Neural cell (in vitro differentiated cells): ENCODE measurements around the gene UTP18. TPM values are rescaled to one million over a fixed set of nuclear protein-coding genes. Genes with fewer than 3 reads are reported as not detected.
"Not testable (repeated sequence)": the region's sequence is repeated elsewhere in the genome, so short reads cannot be mapped to it uniquely, and the experiment has no call there.

Source experiments
- H2AFZ ChIP-seq: fragments of 200-600, 300-800 bp; sonication (generic), shearing (Covaris generic); 2 replicates; pipeline ENCODE4 v1.6.0; 2014; ENCODE audit warnings: low read depth, mild to moderate bottlenecking, antibody characterized with exemption, low read length, moderate library complexity
- H3F3A ChIP-seq: fragments of 200-600 bp; shearing (Covaris generic); 2 replicates; pipeline ENCODE4 v1.6.1; 2016; ENCODE audit warnings: mild to moderate bottlenecking, moderate library complexity, mixed read lengths, antibody characterized with exemption, low read length; ENCODE audit not compliant: insufficient read depth, poor library complexity, severe bottlenecking
- H3K27ac ChIP-seq: fragments of 200-600, 300-800 bp; sonication (generic), shearing (Covaris generic); 2 replicates; pipeline ENCODE4 v1.5.1; 2014; ENCODE audit warnings: mild to moderate bottlenecking, low read length, moderate library complexity
- H3K27me3 ChIP-seq: fragments of 300-800, 200-600 bp; sonication (generic), shearing (Covaris generic); 2 replicates; pipeline ENCODE4 v1.6.0; 2014; ENCODE audit warnings: mild to moderate bottlenecking, low read depth, low read length, moderate library complexity; ENCODE audit not compliant: insufficient read depth
- H3K36me3 ChIP-seq: fragments of 300-800, 200-600 bp; sonication (generic), shearing (Covaris generic); 2 replicates; pipeline ENCODE4 v1.5.1; 2014; ENCODE audit warnings: mild to moderate bottlenecking, antibody characterized with exemption, low read length, moderate library complexity; ENCODE audit not compliant: insufficient read depth
- H3K4me2 ChIP-seq: fragments of 300-800, 200-600 bp; sonication (generic), shearing (Covaris generic); 2 replicates; pipeline ENCODE4 v1.6.0; 2014; ENCODE audit warnings: mild to moderate bottlenecking, low read length
- H3K4me3 ChIP-seq: fragments of 300-800, 200-600 bp; sonication (generic), shearing (Covaris generic); 2 replicates; pipeline ENCODE4 v1.5.1; 2014; ENCODE audit warnings: mild to moderate bottlenecking, low read length, moderate library complexity
- H3K79me2 ChIP-seq: fragments of 200-600 bp; shearing (Covaris generic); replicated peaks from 2 replicates; pipeline ENCODE4 v1.6.0; 2014; ENCODE audit warnings: mild to moderate bottlenecking, low read length, moderate library complexity; ENCODE audit not compliant: insufficient read depth
- H3K9ac ChIP-seq: fragments of 300-800, 200-600 bp; sonication (generic), shearing (Covaris generic); 2 replicates; pipeline ENCODE4 v1.6.1; 2016; ENCODE audit warnings: mild to moderate bottlenecking, low read length, mixed read lengths
- H3K9me2 ChIP-seq: fragments of 200-600 bp; shearing (Covaris generic); 2 replicates; pipeline ENCODE4 v1.6.1; 2016; ENCODE audit warnings: mild to moderate bottlenecking, low read length, mixed read lengths; ENCODE audit not compliant: insufficient read depth
- H3K9me3 ChIP-seq: fragments of 200-600, 300-800 bp; sonication (generic), shearing (Covaris generic); 2 replicates; pipeline ENCODE4 v1.6.1; 2016; ENCODE audit warnings: mild to moderate bottlenecking, mixed run types, low read length, moderate library complexity, mixed read lengths
- H4K20me1 ChIP-seq: fragments of 200-600 bp; shearing (Covaris generic); 2 replicates; pipeline ENCODE4 v1.6.1; 2016; ENCODE audit warnings: mild to moderate bottlenecking, mixed run types; ENCODE audit not compliant: insufficient read depth
- EP300 ChIP-seq: fragments of 450-650 bp; conservative IDR thresholded peaks from 2 replicates; pipeline ENCODE4 v1.6.1; 2014; ENCODE audit warnings: antibody characterized with exemption, mild to moderate bottlenecking, moderate library complexity; ENCODE audit not compliant: poor library complexity, severe bottlenecking
- EZH2 ChIP-seq: fragments of 200-600, 300-800 bp; shearing (Covaris generic), sonication (generic); IDR thresholded peaks from 2 replicates; pipeline ENCODE4 v1.6.1; 2014; ENCODE audit warnings: antibody characterized with exemption, low read length, borderline replicate concordance, mild to moderate bottlenecking; ENCODE audit not compliant: insufficient read depth, poor library complexity, severe bottlenecking
- MXI1 ChIP-seq: fragments of 450-650 bp; conservative IDR thresholded peaks from 2 replicates; pipeline ENCODE4 v1.6.1; 2014; ENCODE audit warnings: antibody characterized with exemption, mild to moderate bottlenecking; ENCODE audit not compliant: poor library complexity, severe bottlenecking
- POLR2AphosphoS5 ChIP-seq: IDR thresholded peaks from 2 replicates; pipeline ENCODE4 v1.6.1; 2012
- RAD21 ChIP-seq: fragments of 450-650 bp; conservative IDR thresholded peaks from 2 replicates; pipeline ENCODE4 v1.6.1; 2014; ENCODE audit warnings: antibody characterized with exemption, mild to moderate bottlenecking, moderate library complexity
- SMC3 ChIP-seq: fragments of 450-650 bp; conservative IDR thresholded peaks from 2 replicates; pipeline ENCODE4 v1.6.1; 2014; ENCODE audit warnings: antibody characterized with exemption, mild to moderate bottlenecking, moderate library complexity; ENCODE audit not compliant: poor library complexity
- TAF1 ChIP-seq: IDR thresholded peaks from 2 replicates; pipeline ENCODE4 v1.6.1; 2012; ENCODE audit warnings: low read depth
- polyA plus RNA-seq: library from polyadenylated mRNA; depleted of rRNA; stranded (reverse); fragments of >200 nt; gene quantifications from 2 replicates; pipeline ENCODE4 v1.2.3, GENCODE V29; 2014
- TF ChIP-seq, protein P1 (sequence below): fragments of 450-650 bp; IDR thresholded peaks from 2 replicates; pipeline ENCODE4 v1.5.1; 2014; ENCODE audit warnings: antibody characterized with exemption, mild to moderate bottlenecking, moderate library complexity; ENCODE audit not compliant: poor library complexity, severe bottlenecking
- TF ChIP-seq, protein P2 (sequence below): IDR thresholded peaks from 2 replicates; pipeline ENCODE4 v1.6.1; 2012; ENCODE audit warnings: borderline replicate concordance

Gene UTP18
- polyA plus RNA-seq, 1 donor from 2014 or later: 52.1 TPM

DNA sequence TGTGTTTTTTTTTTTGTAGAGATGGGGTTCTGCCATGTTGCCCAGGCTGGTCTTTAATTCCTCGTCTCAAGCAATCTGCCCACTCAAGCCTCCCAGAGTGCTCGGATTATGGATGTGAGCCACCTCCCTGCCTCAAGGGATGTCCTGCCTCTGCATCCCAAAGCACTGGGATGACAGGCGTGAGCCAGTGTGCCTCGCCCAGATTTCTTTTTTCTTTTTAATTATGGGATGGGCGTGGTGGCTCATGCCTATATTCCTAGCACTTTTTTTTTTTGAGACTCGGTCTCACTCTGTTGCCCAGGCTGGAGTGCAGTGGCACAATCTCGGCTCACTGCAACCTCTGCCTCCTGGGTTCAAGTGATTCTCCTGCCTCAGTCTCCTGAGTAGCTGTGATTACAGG, 34.8 kb upstream of the UTP18 start:
- not testable (repeated sequence) for H3K27ac ChIP-seq, H2AFZ ChIP-seq, H3K9me2 ChIP-seq, H3K9ac ChIP-seq, H3K79me2 ChIP-seq, H3K27me3 ChIP-seq, H3K4me2 ChIP-seq, H3F3A ChIP-seq, H3K4me3 ChIP-seq, H3K9me3 ChIP-seq, H3K36me3 ChIP-seq, H4K20me1 ChIP-seq

DNA sequence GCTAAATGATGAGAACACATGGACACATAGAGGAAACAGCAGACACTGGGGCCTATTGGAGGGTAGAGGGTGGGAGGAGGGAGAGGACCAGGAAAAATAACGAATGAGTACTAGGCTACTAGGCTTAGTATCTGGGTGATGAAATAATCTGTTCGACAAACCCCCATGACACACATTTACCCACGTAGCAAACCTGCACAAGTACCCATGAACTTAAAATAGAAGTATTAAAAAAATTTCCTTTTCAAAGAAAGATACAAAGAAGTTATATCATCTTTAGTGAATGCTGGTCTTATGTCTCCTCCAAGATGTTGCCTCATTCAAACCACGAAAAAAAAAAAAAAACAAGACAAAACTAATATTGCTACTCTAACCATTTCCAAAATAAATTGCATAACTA, 32.2 kb upstream of the UTP18 start:
- no peak overlapping the region for H3K4me3 ChIP-seq
- H3K79me2 ChIP-seq: peaks cover 29% of the 10 kb centered on the region
- no peaks in the 10 kb centered on the region for H3K9me2 ChIP-seq

DNA sequence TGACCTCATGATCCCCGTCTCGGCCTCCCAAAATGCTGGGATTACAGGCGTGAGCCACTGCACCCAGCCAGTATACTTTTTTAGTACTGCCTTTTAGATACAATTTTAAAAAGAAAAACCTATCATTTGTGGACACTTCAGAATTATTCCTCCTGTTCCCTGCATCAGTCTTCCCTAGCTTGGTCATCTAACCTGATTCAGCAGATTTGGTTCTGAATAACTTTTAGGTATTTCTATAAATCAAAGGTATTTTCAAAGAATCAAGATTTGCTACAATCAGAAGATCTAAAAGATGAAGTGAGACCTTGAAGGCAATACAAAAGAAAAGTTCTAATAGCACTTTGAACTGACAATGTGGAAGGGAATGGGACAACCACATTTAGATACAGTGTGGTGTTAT, 30.5 kb upstream of the UTP18 start:
- no peaks in the 10 kb centered on the region for H3F3A ChIP-seq
- no peak overlapping the region for H3K9ac ChIP-seq
- no peak overlapping the region for H2AFZ ChIP-seq
- H3K4me3 ChIP-seq: no peak overlapping the region
- no peak overlapping the region for H3K27ac ChIP-seq
- no peaks in the 10 kb centered on the region for H4K20me1 ChIP-seq
- peaks cover 40% of the 10 kb centered on the region for H3K79me2 ChIP-seq
- no peak overlapping the region for H3K4me2 ChIP-seq
- H3K27me3 ChIP-seq: no peaks in the 10 kb centered on the region
- no peaks in the 10 kb centered on the region for H3K9me2 ChIP-seq
- no peaks in the 10 kb centered on the region for H3K36me3 ChIP-seq
- H3K9me3 ChIP-seq: no peaks in the 10 kb centered on the region
- TF ChIP-seq, protein P1, sequence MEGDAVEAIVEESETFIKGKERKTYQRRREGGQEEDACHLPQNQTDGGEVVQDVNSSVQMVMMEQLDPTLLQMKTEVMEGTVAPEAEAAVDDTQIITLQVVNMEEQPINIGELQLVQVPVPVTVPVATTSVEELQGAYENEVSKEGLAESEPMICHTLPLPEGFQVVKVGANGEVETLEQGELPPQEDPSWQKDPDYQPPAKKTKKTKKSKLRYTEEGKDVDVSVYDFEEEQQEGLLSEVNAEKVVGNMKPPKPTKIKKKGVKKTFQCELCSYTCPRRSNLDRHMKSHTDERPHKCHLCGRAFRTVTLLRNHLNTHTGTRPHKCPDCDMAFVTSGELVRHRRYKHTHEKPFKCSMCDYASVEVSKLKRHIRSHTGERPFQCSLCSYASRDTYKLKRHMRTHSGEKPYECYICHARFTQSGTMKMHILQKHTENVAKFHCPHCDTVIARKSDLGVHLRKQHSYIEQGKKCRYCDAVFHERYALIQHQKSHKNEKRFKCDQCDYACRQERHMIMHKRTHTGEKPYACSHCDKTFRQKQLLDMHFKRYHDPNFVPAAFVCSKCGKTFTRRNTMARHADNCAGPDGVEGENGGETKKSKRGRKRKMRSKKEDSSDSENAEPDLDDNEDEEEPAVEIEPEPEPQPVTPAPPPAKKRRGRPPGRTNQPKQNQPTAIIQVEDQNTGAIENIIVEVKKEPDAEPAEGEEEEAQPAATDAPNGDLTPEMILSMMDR: no peak
- TF ChIP-seq TAF1 (no peak), POLR2AphosphoS5 (no peak), EZH2 (no peak), EP300 (no peak), SMC3 (no peak)

More for the DNA sequence above, 32.2 kb upstream of the UTP18 start:
- no peaks in the 10 kb centered on the region for H3F3A ChIP-seq
- H3K27ac ChIP-seq: no peak overlapping the region
- H3K9ac ChIP-seq: no peak overlapping the region
- H3K36me3 ChIP-seq: no peaks in the 10 kb centered on the region
- no peaks in the 10 kb centered on the region for H3K9me3 ChIP-seq
- no peak overlapping the region for H2AFZ ChIP-seq
- no peaks in the 10 kb centered on the region for H4K20me1 ChIP-seq
- TF ChIP-seq EZH2 (no peak), MXI1 (no peak), TAF1 (no peak), RAD21 (no peak), SMC3 (no peak), POLR2AphosphoS5 (no peak), EP300 (no peak)
- TF ChIP-seq, protein P1: no peak
- TF ChIP-seq, protein P2, sequence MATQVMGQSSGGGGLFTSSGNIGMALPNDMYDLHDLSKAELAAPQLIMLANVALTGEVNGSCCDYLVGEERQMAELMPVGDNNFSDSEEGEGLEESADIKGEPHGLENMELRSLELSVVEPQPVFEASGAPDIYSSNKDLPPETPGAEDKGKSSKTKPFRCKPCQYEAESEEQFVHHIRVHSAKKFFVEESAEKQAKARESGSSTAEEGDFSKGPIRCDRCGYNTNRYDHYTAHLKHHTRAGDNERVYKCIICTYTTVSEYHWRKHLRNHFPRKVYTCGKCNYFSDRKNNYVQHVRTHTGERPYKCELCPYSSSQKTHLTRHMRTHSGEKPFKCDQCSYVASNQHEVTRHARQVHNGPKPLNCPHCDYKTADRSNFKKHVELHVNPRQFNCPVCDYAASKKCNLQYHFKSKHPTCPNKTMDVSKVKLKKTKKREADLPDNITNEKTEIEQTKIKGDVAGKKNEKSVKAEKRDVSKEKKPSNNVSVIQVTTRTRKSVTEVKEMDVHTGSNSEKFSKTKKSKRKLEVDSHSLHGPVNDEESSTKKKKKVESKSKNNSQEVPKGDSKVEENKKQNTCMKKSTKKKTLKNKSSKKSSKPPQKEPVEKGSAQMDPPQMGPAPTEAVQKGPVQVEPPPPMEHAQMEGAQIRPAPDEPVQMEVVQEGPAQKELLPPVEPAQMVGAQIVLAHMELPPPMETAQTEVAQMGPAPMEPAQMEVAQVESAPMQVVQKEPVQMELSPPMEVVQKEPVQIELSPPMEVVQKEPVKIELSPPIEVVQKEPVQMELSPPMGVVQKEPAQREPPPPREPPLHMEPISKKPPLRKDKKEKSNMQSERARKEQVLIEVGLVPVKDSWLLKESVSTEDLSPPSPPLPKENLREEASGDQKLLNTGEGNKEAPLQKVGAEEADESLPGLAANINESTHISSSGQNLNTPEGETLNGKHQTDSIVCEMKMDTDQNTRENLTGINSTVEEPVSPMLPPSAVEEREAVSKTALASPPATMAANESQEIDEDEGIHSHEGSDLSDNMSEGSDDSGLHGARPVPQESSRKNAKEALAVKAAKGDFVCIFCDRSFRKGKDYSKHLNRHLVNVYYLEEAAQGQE: no peak
- H3K4me2 ChIP-seq: no peak overlapping the region
- no peaks in the 10 kb centered on the region for H3K27me3 ChIP-seq
